ENCODE measurements around the gene ZFP36.

Gene ZFP36

DNA sequence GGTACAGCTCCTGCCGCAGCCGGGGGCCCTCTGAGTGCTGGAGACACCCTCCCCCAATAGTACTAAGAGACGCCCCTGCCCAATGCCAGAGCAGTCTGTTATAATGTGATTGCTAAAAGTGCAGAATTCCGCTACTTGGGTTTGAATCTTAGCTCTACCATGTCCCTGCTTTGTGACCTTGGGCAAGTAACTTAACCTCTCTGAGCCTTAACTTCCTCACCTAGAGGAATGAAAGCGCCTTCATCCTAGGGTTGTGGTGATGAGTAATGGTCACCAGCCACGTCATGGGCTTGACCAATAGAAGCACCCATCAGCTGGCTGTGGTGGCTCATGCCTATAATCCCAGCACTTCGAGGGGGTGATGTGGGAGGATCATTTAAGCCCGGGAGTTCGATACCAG is 12.4 kb downstream of the ZFP36 start:
- no peak for DNase-seq (ENCODE audit: low read depth in 2 of 2)

DNA sequence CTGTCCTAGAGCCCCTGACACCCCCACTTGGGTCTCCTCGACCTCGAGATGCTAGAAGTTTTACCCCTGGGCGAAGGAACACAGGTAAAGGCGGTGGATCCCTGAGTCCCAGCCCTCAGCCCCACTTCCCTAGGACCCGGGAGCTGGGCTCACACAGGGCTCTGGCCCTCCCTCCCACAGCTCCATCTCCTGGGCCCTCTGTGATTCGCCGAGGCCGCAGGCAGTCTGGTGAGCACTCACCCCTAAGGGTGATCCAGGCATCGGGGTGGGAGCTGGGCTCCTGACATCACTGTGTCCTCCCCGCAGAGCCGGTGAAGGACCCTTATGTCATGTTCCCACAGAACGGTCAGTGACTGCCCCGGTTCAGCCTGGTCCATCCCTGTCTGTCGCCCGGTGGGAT is 14.1 kb downstream of the ZFP36 start:
- no peak for DNase-seq (ENCODE audit: low read depth in 2 of 2)

DNA sequence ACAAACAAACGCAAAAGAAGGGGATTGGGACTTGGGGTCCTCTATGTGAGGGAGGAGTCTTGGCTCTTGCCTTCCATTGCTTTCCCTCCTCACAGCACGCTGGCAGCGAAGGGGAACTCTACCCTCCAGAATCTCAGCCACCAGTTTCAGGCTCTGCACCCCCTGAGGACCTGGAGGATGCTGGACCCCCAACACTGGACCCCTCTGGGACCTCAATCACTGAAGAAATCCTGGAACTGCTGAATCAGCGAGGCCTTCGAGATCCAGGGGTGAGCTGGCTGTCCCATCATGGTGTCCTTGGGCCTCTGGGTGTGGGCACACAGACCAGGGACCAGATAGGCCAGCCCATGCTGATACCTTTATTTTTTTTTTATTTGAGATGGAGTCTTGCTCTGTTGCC is 15.4 kb downstream of the ZFP36 start:
- no peak for DNase-seq (ENCODE audit: low read depth in 2 of 2)

DNA sequence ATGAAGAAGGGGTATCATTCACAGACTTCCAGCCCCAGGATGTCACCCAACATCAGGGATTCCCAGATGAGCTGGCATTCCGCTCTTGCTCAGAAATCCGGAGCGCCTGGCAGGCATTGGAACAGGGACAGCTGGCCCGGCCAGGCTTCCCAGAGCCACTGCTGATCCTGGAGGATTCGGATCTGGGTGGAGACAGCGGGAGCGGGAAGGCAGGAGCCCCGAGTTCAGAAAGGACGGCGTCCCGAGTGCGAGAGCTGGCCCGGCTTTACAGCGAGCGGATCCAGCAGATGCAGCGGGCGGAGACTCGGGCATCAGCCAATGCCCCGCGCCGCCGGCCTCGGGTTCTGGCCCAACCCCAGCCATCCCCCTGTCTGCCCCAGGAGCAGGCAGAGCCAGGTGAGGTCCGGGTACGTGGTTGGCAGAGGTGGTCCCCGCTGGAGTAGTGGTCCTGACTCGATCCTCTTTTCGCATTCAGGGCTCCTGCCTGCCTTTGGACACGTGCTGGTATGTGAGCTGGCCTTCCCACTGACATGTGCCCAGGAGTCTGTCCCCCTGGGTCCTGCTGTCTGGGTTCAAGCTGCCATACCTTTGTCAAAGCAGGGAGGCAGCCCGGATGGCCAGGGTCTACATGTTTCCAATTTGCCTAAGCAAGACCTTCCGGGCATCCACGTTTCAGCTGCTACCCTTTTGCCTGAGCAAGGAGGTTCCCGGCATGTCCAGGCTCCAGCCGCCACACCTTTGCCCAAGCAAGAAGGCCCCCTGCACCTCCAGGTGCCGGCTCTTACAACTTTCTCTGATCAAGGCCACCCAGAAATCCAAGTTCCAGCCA is 16.8 kb downstream of the ZFP36 start:
- DNase-seq (ENCODE audit: low read depth in 2 of 2): no peak

DNA sequence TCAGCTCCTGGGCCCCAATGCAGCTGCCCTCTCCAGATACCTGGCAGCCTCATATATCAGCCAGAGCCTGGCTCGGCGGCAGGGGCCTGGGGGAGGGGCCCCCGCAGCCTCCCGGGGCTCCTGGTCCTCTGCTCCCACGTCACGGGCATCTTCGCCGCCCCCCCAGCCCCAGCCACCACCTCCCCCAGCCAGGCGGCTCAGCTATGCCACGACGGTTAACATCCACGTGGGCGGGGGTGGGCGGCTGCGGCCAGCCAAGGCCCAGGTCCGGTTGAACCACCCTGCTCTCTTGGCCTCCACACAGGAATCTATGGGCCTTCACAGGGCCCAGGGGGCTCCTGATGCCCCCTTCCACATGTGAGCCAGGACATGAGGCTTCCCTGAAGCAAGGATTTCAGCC is 18.3 kb downstream of the ZFP36 start:
- DNase-seq (ENCODE audit: low read depth in 2 of 2): no peak

DNA sequence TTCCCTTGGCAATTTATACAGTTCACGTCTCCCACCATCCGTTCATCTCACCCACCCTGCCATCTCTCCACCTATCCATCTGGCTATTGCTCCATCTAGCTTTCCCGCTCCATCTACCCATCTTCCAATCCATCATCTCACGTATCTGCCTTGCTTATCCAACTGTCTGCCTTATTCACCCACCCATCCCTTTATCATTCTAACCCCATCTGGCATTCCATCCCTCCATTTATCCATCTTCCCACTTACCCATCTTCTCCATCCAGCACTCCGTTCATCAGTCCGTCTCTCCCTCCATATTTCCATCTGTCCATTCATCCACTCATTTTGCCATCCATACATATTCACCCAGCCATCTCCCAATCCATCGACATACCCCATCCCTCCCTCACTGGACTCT is 19.1 kb downstream of the ZFP36 start:
- no peak for DNase-seq (ENCODE audit: low read depth in 2 of 2)

DNA sequence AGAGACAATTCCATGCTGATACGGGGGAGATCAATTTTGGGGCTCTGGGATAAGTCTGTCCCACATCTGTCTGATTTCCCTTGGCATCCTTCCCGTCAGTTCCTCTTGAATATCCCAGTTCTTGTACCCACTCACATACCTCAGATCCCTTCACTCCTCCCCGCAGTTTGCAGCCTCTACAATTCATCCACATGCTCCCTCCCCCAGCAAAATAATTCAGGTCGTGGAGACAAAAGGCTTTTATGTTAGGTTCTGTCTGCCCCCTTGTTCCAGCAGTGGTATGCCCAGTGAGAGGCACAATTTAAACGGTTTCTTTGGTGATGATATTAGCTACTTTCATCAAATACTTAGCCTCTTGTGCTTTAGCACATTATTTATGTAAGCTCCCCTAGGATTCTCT is 19.5 kb downstream of the ZFP36 start:
- no peak for DNase-seq (ENCODE audit: low read depth in 2 of 2)

DNA sequence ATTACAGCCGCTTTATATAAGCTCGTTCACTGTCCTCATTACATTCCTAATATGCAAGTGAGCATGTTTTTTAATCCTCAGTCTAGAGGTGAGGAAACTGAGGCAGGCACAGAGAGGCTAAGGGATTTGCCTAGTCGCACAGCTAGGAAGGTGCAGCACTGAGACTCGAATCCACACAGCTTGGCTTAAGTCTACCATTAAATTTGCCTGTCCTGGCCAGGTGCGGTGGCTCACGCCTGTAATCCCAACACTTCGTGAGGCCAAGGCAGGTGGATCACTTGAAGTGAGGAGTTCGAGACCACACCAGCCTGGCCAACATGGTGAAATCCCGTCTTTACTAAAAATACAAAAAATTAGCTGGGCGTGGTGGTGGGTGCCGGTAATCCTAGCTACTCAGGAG is 21.1 kb downstream of the ZFP36 start:
- no peak for DNase-seq (ENCODE audit: low read depth in 2 of 2)

DNA sequence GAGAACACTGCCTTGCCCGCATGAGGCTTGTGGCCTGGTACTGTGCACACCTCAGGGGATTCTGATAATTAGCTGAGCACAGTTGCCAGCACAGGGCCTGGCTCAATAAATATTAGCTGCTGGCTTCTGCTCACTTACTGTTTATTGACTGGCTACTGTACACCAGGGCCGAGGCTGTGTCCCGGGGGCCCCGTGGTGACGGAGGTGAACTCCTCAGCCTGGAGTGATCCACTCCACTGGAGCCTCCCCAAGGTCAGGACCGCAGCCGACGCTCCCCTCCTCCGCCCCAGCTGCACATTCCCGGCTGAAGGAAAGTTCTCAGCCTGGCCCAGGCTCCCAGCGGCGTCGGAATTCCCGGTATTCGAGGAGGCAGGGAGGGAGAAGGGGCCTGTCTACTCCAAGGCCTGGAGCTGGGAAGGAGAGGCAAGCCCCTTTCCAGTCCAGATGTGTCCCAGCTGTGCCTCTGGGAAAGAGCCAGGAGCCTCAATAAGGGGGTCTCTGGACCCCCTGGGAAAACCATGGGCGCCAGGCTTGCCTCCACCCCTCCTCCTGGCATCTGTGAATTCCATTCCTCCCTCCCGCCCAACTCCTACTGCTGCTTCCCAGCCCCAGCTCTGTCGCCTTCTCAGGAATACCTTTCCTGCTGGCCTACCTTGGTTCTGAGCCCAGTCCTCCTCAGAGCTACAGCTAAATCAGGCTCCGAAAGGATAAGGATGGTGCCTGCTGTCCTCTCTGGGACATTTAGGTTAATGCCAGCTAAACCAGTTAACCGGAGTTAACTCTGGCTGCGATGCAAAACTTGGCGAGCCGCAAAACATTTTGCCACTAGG is 21.9 kb downstream of the ZFP36 start:
- no peak for DNase-seq (ENCODE audit: low read depth in 2 of 2)

DNA sequence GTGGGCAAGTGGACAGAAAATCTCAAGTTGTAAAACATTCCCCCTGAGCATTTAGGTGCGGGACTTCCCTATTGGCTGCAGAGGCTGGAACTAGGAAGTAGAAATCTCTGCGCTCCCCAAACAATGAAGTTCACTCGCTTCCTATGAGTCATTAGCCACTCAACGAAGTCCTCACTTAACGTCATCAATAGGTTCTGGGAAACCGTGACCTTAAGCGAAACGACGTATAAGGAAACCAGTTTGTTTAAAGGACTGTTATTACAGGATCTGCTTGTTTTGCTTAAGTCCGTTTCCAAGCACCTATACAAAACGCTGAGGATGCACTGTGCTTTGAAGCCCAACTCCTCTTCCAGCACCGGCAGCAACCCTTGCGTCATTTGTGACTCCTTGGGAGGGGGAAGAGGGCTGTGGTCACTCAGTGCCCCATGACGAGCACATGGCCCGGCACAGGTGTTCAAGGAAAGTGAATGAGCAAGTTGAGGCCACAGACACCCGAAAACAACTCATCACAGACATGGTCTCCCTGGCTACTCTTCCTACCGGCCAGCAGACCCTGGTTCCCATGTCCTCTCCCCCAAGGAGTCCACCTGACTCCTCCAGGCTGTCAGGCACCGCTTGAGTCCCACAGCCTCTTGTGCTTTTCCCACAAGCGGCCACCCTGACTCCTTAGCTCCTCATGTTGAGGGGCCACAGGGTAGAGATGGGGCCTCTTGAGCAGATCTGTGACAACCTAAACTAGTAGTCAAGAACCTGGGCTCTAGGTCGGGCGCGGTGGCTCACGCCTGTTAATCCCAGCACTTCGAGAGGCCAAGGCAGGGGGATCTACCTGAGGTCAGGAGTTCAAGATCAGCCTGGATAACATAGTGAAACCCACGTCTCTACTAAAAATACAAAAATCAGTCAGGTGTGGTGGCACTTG is 24.3 kb downstream of the ZFP36 start:
- no peak for DNase-seq (ENCODE audit: low read depth in 2 of 2)

DNA sequence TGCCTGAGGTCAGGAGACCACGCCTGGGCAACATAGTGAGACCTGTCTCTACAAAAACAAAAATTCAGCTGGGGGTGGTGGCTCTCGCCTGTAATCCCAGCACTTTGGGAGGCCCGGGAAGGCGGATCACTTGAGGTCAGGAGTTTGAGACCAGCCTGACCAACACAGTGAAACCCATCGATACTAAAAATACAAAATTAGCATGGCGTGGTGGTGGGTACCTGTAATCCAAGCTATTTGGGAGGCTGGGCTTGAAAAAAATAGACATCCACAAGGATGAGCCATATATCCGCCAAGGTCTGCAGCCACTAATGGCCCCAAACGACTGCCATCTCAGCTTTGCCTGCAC is 26.0 kb downstream of the ZFP36 start:
- DNase-seq (ENCODE audit: low read depth in 2 of 2): no peak

DNA sequence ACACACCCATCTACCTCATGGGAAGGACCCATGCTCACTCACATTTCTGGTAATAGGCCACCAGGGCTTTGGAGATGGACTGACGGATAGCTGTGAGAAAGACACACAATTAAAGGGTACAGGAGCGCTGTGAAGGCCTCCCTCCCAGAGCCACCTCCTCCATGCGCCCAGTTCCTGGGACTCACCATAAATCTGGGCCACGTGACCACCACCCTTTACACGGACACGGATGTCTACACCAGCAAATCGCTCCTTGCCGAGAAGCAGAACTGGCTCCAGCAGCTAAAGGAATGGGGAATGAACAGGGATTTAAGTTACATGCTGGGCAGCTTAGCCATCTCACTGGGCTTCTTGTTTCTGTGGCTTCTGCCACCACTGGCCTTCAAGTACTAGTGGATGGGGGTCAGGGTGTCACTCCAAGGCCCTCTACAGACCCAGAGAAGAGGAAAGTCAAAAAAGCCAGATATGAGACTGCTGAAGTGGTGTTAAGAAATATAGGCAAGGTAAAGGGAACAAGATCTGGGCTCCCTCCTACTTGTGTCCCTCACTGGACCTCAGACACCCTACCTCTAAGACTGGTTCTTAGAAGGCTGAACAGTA is 26.9 kb downstream of the ZFP36 start:
- DNase-seq (ENCODE audit: low read depth in 2 of 2): no peak

DNA sequence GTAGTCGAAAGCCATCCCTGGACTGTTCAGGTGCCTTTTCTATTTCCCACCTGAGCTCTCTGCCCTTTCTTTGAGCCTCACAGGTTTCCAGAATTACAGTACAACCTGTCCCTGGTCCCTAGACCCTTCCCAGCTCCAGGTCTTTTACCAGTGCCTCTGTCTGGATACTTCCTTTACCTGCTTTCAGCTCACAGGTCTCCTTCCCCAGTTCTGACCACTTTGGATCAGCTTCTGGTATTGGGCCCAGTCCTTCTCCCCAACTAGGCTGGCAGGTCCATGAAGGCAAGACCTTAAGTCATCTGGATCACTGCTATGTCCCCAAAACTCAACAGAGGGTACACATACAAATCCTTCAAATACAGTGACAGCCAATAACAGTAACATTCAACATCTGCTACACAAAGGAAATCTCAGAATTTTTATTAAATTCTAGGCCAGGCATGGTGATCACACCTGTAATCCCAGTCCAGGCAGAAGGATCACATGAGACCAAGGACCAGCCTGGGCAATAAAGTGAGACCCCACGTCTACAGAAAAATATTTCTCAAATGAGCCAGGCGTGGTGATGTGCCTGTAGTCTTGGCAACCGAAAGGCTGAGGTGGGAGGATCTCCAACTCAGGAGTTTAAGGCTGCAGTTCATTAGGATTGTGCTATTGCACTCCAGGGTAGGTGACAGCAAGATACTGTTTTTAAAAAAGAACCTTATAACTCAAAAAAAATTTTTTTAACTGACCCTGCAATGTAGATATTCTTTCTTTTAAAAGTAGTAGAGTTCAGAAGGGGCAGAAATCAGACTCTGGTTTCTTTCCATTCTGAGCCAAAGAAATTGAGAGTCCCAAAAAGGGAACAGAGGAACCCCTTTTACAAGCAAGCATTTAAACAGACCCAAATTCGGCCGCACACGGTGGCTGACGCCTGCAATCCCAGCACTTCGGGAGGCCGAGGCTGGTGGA is 27.8 kb downstream of the ZFP36 start:
- no peak for DNase-seq (ENCODE audit: low read depth in 2 of 2)

DNA sequence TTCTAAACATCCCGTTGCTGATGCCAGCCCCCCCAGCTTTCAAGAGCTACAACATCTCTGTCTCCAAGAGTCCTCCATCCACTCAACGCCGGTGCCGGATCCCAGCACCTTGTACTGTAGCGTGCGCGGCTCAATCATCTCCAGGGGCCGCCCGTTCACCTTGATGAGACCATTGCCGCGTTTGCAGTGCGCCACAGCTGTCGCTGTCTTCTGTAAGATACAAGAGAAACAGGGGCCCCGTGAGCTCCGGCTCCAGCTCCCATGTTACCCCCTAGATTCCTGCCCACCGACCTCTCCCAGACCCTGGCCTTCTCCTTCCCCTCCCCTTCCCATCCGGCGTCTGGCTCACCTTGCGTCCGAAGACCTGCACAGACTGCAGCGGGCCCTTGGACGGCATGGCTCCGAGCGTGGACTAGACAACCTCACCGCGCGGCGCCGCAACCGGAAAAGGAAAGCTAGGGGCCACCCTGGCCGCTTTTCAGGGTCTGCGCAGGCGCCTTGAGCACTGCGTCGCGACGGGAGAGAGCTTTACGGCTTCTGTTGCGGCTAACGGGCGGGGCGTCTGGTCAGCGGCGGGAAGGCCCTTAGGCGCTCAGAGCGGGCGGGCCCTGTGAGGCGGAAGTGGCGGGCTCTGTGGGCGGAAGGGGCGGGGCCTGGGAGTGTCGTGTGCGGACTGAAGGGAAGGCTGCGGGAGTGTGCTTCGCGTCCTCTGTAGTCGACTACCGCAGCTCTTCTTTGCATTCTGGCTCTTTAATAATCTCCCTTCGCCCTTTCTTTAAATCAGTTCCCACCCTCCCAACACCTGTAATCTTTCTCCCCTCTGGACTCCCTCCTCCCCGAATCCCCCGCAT is 29.1 kb downstream of the ZFP36 start, which contains the start of gene RPS16:
Gene RPS16 (minus strand): TSS at position 451 of the 851 bp plus-strand sequence. CDS start 54 bp downstream, at position 397.
- DNase-seq (ENCODE audit: low read depth in 2 of 2): peak; percentile 99

DNA sequence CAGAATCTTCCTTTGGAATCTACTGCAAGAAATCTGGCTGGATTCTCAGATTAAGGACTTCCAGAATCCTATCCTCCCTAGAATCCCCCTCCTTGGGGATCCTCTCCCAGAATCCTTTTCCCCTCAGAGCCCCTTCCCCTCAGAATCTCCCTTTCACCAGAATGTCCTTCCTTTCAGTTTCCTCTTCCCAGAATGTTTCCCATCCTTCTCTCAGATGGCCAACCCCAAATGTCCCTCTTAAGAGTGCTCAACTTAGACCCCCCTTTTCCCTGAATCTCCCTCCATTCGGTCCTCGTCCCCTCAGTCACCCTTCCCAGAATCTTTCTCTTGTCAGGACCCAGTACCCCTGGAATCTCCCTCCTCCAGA is 29.7 kb downstream of the ZFP36 start:
- DNase-seq (ENCODE audit: low read depth in 2 of 2): no peak

DNA sequence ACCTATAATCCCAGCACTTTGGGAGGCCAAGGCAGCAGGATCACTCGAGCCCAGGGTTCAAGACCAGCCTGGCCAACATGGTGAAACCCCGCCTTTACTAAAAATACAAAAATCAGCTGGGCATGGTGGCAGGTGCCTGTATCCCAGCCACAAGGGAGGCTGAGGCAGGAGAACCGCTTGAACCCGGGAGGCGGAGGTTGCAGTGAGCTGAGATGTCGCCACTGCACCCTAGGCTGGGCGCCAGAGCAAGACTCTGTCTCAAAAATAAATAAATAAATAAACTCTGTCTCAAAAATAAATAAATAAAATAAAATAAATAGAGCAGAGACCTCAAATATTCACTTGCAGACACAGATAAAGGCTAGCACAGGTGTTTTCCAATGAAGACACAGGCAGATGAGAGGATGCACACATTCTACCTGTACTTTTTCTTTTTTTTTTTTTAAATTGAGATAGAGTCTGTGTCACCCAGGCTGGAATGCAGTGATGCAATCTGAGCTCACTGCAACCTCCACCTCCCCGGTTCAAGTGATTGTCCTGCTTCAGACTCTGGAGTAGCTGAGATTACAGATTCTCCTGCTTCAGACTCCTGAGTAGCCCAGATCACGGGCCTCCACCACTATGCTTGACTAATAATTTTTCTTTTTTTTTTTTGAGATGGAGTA is 31.8 kb downstream of the ZFP36 start:
- no peak for DNase-seq (ENCODE audit: low read depth in 2 of 2)

DNA sequence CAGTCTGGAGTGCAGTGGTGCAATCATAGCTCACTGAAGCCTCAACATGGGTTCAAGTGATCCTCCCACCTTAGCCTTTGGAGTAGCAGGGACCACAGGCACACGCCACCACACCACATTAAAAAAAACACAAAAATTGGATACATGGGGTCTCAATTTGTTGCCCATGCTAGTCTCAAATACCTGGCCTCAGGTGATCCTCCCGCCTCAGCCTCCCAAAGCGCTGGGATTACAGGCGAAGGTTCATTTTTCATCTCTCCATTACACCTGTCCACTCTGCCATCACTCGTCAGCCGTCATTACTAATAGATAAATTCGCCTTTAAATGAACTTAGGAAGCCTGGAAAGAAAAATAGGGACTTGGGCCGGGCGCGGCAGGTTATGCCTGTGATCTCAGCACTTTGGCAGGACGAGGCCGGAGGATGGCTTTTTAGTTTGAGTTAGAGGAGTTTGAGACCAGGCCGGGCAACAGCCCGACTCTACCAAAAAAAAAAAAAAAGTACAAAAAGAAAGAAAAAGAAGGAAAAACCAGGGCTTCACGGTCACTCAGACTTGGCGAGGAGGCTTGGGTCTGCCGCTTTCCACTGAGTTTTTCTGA is 38.0 kb downstream of the ZFP36 start:
- DNase-seq (ENCODE audit: low read depth in 2 of 2): no peak

All from activated CD4-positive, alpha-beta T cell treated with anti-CD3 and anti-CD28 coated beads for 24 hours (primary cell).